NCI-H2196 treated with DMSO at 0.1 percent for 48 hours (cell line): ENCODE results near the gene WDR46.
A peak's percentile ranks its signal among the peaks of the same experiment; 100 is the strongest.
"Not testable (repeated sequence)": the region's sequence is repeated elsewhere in the genome, so short reads cannot be mapped to it uniquely, and the experiment has no call there.

Source experiments
- DNase-seq: peaks from one replicate; lab custom pipeline; 2025; ENCODE audit not compliant: unreplicated experiment; lab: John Stamatoyannopoulos, UW

The WDR46 gene

DNA sequence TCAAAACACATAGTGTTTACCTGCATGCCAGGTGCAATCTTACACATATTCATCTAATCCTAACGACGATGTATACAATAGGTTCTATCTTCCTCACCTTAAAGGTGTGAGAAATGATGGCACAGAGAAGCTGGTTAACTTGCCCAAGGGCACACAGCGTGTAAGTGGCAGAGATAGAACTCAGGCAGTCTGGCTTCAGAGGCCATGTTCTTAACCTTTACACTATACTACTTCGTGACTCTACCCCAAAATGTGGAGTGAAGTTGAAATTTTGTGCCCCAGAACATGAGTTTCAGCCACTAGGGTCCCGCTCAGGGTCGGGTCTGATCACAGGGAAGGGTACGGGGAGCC lies 17.9 kb downstream of the WDR46 start:
- peak; percentile 63 for DNase-seq

DNA sequence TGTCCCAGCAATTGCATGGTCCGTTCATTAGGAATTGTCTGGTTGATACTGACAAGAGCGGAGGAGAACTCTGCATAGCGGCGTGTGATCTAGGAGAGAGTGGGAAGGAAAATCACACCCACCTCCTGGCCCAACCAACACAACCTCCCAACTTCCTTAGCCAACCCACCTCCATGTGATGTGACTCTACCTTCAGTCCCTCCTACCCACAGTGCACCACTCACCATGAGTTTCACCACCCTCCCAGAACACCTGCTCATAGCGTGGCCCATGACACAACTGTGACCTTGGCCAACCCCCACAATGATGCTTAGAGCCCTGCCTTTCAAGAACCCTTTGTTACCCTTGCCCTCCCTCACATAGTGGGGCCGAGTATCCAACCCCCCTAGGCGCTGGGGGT lies 25.0 kb downstream of the WDR46 start:
- no peak for DNase-seq

DNA sequence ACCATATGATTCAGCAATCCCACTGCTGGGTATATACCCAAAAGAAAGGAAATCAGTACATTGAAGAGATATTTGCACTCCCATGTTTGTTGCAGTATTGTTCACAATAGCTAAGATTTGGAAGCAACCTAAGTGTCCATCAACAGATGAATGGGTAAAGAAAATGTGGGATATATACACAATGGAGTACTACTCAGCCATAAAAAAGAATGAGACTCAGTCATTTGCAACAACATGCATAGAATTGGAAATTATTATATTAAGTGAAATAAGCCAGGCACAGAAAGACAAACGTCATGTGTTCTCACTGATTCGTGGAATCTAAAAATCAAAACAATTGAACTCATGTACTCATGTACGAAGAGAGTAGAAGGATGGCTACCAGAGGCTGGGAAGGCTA lies 26.5 kb downstream of the WDR46 start:
- not testable (repeated sequence) for DNase-seq

DNA sequence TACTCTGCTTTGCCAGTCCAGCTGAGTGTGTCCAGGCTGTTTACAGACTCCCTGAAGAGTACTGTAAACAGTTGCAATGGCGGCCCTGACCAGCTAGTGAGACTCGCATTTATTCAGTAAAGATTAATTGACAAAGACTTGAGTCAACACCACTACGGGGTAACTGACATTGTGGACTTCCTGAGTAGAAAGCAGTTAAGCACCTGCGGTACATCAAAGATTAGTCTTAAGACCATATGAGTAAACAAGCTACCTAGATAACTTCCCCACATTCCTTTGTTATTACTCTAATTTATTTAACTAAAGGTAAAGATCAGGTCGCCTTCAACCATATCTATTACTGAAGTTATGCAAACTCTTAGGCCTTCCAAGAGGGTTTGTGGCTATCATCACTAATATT lies 30.0 kb downstream of the WDR46 start:
- no peak for DNase-seq

DNA sequence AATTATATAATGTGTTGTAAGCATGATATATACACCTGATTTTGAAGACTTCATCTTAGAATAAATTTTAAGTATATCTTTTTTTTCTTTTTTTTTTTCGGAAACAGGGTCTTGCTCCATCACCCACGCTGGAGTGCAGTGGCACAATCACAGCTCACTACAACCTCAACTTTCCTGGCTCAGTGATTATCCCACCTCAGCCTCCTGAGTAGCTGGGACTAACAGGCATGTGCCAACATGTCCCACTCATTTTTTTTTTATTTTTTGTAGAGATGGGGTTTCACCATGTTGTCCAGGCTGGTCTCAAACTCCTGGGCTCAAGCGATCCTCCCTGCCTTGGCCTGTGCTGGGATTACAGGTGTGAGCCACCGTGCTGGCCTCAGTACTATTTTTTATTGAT lies 34.4 kb downstream of the WDR46 start:
- DNase-seq, result no peak

DNA sequence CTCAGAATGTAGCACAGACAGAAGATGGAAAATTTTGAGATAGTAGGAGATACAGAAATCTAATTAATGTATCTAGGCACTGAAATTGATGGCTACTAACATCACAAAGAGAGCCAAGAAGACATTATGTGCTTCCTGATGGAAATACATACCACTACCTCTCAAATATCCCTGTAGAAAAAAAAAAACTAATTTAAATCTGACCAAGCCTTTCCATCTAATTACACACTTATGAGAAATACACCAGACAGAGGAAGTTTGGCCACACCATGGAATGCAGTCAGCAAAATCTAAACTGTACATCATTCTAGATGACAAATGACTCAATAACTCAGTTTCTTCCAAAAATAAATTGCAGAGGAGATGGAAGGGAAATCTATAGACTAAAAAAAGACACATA lies 36.3 kb downstream of the WDR46 start:
- no peak for DNase-seq

DNA sequence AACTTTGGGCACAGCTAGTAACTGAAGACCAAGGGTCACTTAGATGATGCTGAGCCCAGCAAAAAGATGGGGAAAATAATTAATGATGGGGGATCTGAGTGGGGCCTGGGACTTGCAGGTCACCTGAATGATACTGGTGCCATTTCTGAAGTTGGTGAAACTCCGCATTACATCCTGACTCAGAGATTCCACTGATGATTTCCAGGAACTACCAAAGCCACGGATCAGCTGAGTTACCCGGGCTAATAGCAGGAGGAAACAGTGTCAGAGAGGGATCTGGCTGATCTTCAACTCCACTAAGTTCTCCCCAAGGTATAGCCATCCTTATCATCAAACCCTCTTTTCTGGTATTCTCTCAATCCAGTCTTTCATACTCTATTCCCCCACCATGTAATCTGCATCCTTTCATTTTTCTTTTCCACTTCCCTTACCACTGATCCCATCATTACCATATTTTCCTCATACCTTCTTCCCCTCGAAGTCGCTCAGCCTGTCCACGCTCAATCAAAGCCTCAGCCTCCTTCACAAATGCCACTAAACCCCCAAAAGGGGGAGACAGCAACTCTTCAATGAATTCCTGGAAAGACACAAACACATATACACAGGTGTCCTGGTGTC lies 37.5 kb downstream of the WDR46 start:
- DNase-seq, result no peak

DNA sequence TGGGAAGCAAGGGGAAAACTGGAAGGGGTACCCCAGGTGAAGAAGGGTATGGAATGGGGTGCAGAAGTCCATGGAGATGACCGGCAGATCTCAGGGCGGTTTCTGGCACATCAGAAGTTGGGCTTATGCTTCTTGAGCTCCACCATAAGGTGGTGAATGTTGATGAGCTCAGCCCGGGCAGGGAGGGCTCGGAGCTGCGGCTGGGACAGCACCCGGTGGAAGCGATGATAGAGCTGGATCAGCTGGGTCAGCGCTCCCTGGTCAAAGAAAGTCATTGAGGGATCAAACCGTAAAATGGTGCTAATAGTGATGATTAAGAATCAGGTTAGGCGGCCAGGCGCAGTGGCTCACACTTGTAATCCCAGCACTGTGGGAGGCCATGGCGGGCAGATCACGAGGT lies 38.3 kb downstream of the WDR46 start:
- no peak for DNase-seq

DNA sequence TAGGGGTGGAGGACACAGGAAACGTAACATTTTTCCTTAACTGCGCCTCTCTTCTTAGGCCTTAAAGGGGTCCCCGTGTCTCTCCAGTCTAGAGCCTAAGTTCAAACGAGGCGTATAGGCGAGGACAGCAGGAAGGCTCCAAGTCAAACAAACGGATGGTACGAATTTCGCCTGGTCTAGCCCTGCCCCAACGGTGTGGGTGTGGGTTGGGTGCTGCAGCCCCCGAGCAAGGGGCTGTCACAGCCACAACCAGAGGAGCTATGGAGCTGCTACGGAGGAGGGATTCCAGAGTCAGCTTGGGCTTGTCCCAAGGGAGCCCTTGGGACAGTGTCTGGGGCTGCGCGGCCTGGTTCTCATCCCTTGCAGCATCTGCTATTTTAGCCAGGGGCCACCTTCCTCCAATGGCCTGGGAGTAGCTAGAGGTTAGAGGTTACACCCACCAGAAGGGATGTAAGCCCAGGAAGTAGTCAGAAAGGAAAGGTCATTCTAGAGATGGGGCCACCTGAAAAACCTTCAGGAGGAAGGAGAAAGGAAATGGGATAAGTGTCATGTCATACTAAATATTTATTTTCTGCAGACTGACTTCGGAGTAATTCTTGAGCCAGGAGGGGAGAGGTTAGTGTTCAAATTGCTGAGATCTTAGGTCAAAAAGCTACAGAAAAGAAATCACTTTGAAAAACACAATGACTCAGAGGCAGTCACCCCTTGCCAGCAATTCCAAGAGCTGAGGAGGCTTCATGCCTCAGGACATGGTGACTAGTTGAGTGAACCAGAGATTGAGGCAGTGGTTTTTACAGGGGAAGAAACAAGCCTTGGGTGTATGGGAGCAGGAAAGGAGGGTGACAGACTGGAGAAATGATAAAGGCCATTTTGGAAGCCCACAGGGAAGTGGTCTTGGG lies 39.1 kb downstream of the WDR46 start:
- no peak for DNase-seq

DNA sequence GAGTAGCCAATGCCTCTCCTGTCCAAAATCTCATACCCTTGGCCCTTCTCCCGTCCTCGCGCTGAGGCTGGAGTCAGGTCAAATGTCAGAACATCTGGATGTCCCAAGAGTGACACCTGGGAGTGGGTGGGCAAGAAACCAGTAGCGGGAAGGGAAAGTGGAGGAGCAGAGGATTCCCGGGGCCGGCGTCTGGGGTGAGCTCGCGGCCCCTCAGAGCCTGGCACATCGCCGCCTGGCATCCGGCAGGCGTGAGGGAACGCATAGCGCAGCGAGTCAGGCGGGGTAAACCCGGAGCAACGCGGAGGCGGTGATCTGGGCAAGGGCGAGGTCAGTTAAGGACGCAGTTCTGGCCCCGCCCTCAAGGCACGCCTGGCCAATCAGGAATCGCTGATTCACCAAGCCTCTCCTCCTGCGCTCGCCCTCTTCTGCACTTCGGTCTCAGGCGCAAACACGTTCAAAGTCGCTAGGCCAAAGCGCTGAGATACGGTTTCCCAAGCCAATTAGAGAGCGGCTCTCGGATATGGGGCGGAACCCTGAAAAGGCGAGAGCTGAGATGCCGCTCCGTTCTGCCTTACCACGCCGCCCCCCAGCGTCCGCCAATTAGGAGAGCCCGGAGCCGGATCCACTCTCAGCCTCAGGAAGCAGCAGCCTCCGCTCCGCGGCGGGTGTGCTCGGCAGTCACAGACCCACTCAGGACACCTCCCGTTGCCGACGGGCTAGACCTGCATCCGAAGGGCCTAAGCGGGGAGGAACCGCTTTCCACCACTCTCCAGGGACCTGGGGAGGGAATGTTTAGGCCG lies 39.9 kb downstream of the WDR46 start:
- DNase-seq, result peak; percentile 100

DNA sequence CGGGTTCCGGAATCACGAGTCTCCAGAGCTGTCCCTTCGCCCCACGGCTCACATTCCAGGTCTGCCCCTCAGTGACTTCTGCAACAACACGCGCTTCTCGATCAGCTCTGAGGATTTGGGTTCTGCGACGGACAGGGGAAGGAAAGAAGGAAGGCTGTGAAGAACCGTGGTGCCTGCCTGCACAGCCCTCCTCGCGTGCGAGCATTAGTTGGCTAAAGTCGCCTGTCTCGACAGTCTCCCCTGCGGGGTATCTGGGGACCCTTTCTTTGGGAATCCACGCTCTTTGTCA lies 40.5 kb downstream of the WDR46 start:
- no peak for DNase-seq

DNA sequence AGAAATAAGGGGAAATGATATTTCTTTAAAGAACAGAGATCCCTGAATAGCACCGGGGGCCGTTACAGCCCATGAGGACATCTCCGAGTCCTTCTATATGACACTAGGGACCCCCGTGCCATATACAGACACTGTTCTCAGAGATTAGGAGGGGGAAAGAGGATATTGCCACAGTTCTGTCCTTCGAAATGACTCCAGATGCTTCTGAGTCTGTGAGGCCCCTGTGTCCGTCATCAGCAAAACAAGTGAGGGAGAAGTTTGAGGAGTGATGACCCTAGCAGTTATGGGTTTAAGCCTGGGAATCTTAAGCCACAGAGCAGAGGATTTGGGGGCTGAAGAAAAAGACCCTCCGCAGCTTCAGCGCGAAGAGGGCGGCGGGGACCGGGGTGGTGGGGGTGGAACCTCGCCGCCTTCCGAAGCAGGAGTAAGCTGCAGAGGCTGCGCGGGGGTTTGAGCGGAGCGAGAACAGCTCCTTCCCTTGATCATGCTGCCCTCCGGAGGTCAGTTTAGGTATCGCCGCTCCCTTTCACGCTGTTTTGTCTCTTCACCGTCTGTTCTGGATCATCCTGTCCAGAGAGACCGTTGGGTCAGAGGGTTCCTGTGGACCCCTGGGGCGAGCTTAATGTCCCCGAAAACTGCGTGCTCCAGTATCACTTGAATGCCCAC lies 40.9 kb downstream of the WDR46 start:
- DNase-seq, result peak; percentile 77

DNA sequence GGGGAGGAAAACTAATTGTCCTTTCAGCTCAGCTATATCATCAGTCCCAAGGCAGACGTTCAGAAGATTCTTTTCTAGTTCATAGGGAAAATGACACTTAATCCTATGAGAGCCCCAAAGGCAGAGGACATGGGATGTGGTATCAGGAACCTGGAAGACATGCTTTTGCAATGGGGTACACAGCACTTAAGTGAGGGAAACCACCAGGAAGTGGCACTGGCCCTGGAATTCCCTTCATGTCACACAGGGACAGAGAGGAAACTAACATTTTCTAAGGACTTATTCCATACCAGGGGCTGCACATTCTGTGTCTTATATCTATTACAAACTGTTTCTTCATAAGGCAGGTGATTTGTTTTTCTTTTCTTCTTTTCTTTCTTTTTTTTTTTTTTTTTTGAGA lies 45.6 kb downstream of the WDR46 start:
- DNase-seq, result no peak

DNA sequence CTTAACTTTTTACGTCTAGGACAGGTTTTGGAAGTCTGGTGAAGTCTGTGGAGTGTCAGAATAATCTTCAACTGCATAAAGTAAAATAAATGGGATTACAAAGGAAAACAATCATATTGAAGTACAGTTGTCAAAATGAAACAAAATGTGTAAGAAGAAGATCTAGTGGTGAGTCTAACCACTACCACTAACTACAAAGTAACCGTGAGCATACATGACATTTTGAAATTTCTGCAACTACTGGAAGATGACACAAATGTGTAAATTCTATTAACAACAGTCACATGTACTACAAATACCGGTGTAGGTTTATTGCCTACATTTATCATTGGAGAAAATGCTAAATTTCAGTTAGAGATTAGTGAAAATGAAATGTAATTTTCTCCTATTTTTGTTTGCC lies 47.1 kb downstream of the WDR46 start:
- DNase-seq, result no peak

DNA sequence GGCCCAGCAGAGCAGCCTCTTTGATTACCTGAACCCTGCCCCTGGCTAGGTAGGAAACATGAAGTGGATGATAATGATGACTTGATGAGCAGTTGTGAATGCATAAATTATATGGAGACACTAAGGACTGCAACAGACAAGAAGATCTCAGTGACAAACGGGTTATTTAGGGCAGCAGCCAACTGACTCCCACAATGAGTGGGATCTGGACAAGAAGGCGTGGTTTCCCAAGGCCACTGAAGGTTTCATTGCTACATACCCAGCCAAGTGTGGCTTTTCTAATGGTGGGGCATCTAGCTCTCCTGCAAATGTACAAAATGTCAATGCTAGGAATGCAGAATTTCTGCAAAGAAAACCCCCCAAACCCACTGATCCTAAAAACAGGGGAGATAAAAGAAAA lies 51.3 kb downstream of the WDR46 start:
- no peak for DNase-seq

DNA sequence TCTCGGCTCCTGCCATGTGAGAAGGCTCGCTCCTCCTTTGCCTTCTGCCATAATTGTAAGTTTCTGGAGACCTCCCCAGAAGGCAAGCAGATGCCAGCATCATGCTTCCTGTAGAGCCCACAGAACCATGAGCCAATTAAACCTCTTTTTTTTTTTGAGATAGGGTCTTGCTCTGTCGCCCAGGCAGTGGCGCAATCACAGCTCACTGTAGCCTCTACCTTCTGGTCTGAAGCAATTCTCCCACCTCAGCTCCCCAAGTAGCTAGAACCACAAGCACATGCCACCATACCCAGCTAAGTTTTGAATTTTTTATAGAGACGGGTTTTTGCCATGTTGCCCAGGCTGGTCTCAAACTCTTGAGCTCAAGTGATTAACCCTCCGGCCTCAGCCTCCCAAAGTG lies 52.2 kb downstream of the WDR46 start:
- DNase-seq, result no peak

DNA sequence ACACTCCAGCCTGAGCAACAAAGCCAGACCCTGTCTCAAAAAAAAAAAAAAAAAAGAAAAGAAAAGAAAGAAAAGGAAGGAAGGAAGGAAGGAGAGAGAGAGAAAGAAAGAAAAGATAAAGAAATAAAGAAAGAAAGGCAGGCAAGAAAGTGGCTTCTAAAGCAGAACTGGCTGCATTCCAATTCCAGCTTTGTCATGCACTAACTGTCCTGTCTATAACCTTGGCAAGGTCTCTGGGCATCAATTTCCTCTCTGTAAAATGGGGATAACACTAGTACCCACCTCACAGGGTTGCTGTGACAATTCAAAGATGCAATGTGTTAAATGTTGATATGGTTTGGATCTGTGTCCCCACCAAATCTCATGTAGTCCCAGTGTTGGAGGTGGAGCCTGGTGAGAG lies 52.7 kb downstream of the WDR46 start:
- no peak for DNase-seq

DNA sequence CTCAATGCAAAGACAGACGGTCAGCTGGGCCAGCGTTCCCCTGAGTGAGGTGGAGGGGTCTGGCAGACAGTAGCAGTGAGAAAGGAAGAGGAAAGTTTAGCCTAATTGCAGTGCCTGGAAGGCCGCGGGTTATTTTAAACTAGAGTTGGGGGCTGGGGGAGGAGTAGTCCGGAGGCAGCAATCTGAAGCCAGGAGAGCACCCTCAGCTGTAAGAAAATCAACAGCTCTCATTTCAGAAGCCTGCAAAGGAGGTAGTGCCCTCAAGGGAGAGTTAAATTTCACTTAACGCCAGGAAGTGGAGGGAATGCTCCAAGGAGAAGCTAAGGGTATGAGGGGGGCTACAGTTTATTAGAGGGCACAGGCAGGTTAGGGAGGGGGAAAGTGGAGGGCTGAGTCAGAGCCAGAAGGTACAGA lies 53.8 kb downstream of the WDR46 start:
- no peak for DNase-seq
